Muscle layer of colon (tissue), 2 donors: Measurements from ENCODE around the gene HMOX1.

Experiments
- H3K27ac ChIP-seq: one replicate; pipeline ENCODE4 v1.7.0; 2013; ENCODE audit warnings: low read depth, mild to moderate bottlenecking, low read length, moderate library complexity
- H3K27me3 ChIP-seq, 2 donors: one replicate each; pipeline ENCODE4 v1.7.0; 2013; ENCODE audit warnings: low read length in 2 of 2, mild to moderate bottlenecking in 2 of 2; ENCODE audit not compliant: insufficient read depth in 2 of 2, control insufficient read depth in 1 of 2
- H3K36me3 ChIP-seq: one replicate; pipeline ENCODE4 v1.7.0; 2013; ENCODE audit warnings: mild to moderate bottlenecking, low read length; ENCODE audit not compliant: insufficient read depth
- H3K4me1 ChIP-seq: one replicate; pipeline ENCODE4 v1.7.0; 2013; ENCODE audit warnings: mild to moderate bottlenecking, low read length; ENCODE audit not compliant: insufficient read depth
- H3K4me3 ChIP-seq, 2 donors: one replicate each; pipeline ENCODE4 v1.7.0; 2013; ENCODE audit warnings: low read length in 2 of 2, low read depth in 1 of 2, mild to moderate bottlenecking in 1 of 2, moderate library complexity in 1 of 2
- H3K9ac ChIP-seq: one replicate; pipeline ENCODE4 v1.7.0; 2013; ENCODE audit warnings: low read length
- H3K9me3 ChIP-seq: one replicate; pipeline ENCODE4 v1.7.0; 2013; ENCODE audit warnings: mild to moderate bottlenecking, low read length
- donor health status: abdominal sarcoma.
- donor health status: Adenocarcinoma of cecum.

HMOX1 gene

DNA sequence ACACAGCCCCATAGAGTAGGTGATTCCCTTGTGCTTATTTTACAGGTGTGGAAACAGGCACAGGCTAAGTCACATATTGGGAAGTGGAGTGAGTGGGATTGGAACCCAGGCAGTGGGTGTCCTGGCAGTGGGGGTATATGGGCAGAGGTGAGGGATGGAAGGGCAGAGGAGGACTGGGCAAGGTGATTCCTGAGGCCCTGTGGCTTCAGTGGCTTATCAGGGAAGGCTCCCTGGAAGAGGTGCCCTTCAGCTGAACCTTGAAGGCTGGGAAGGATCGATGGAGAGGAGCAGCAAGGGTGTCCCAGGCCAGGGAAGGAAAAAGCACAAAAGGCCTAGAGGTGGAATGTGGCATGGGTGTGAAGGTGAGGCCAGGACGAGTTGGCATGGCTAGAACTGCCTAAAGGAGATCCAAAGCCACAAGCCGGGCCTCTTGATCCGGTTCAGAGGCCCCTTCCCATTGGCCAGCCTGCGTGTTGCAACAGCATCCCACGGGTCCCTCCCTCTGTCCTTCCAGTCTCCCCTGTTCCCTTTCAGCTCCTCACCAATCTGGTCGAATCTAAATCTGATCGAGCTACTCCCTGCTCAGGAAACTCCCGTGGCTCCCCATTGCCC lies 60.7 kb downstream of the HMOX1 start:
- no peaks in the 10 kb centered on the region for H3K27me3 ChIP-seq
- H3K9ac ChIP-seq: no peak overlapping the region
- no peak overlapping the region for H3K27ac ChIP-seq
- H3K36me3 ChIP-seq: no peaks in the 10 kb centered on the region
- H3K4me1 ChIP-seq: peaks cover 11% of the 10 kb centered on the region
- H3K4me3 ChIP-seq: no peak overlapping the region
- H3K9me3 ChIP-seq: no peaks in the 10 kb centered on the region

DNA sequence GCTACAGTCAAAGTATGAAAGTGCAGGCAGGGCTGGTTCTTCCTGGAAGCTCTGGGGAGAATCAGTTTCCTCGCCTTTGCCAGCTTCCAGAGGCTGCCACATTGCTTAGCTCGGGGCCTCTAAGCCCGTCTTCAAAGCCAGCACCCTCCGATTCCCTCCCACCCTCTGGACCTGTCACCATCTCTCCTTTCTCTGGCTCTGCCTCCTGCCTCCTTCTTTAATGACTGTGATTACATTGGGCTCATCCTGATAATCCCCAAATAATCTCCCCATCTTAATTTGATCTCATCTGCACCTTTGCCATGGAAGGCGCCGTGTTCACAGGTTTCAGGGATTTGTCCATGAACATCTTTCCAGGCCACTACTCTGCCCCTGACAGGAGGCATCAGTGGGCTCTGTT lies 61.6 kb downstream of the HMOX1 start:
- no peaks in the 10 kb centered on the region for H3K36me3 ChIP-seq
- no peaks in the 10 kb centered on the region for H3K9me3 ChIP-seq
- H3K4me3 ChIP-seq: no peak overlapping the region
- no peak overlapping the region for H3K27ac ChIP-seq
- no peak overlapping the region for H3K9ac ChIP-seq
- peaks cover 16% of the 10 kb centered on the region for H3K4me1 ChIP-seq
- no peaks in the 10 kb centered on the region for H3K27me3 ChIP-seq

DNA sequence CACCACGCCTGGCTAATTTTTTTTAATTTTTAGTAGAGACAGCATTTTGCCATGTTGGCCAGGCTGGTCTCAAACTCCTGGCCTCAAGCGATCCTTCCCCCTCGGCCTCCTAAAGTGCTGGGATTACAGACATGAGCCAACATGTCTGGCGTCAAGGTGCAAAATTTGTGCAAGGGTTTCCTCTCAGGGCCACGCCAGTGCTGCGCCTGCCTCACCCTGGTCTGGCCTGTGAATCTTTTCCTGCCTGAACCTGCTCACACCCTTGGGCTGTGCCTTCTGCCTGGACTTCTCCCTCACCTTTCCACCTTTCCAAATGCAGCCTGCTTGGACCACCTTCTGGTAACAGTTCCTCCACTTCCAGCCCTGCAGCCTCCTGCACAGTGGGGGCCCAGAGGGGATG lies 62.4 kb downstream of the HMOX1 start:
- H3K9ac ChIP-seq: no peak overlapping the region
- H3K27ac ChIP-seq: no peak overlapping the region
- H3K36me3 ChIP-seq: no peaks in the 10 kb centered on the region
- H3K9me3 ChIP-seq: no peaks in the 10 kb centered on the region
- H3K4me1 ChIP-seq: peaks cover 16% of the 10 kb centered on the region
- H3K4me3 ChIP-seq: no peak overlapping the region
- no peaks in the 10 kb centered on the region for H3K27me3 ChIP-seq
